HepG2 (cell line): ENCODE measurements around the gene CHDH. TPM values are rescaled to one million over a fixed set of nuclear protein-coding genes. Genes with fewer than 3 reads are reported as not detected.

ENCODE experiments used
- ARNT2 ChIP-seq: sonication (generic); formaldehyde crosslinking; IDR thresholded peaks from 2 replicates; pipeline ENCODE4 v1.8.0; 2022; ENCODE audit warnings: mild to moderate bottlenecking, low read depth, missing genetic modification reagents, moderate library complexity
- CEBPB ChIP-seq: IDR thresholded peaks from 2 replicates; pipeline ENCODE4 v1.6.1; 2011; ENCODE audit warnings: low read depth, low read length, improper control_type of control experiment, borderline replicate concordance
- EED ChIP-seq: sonication (generic); formaldehyde crosslinking; IDR thresholded peaks from 2 replicates; pipeline ENCODE4 v1.5.0; 2020; ENCODE audit warnings: mild to moderate bottlenecking, missing genetic modification reagents
- ERF ChIP-seq: IDR thresholded peaks from 2 replicates; pipeline ENCODE4 v1.6.1; 2018; ENCODE audit warnings: missing biosample characterization, missing genetic modification reagents
- JUND ChIP-seq: sonication (generic); formaldehyde crosslinking; IDR thresholded peaks from 2 replicates; pipeline ENCODE4 v1.8.0; 2022; ENCODE audit warnings: mild to moderate bottlenecking, missing genetic modification reagents
- KLF12 ChIP-seq: sonication (generic); formaldehyde crosslinking; IDR thresholded peaks from 2 replicates; pipeline ENCODE4 v1.4.0; 2020; ENCODE audit warnings: missing genetic modification reagents, borderline replicate concordance
- MAFG ChIP-seq: sonication (generic); formaldehyde crosslinking; IDR thresholded peaks from 2 replicates; pipeline ENCODE4 v1.5.1; 2020; ENCODE audit warnings: mild to moderate bottlenecking, missing genetic modification reagents
- NFYC ChIP-seq: IDR thresholded peaks from 2 replicates; pipeline ENCODE4 v1.6.1; 2016; ENCODE audit warnings: missing genetic modification reagents, missing compliant biosample characterization
- RXRB ChIP-seq: IDR thresholded peaks from 2 replicates; pipeline ENCODE4 v1.6.1; 2016; ENCODE audit warnings: borderline replicate concordance, missing genetic modification reagents, missing compliant biosample characterization
- SETDB1 ChIP-seq: sonication (generic); formaldehyde crosslinking; IDR thresholded peaks from 2 replicates; pipeline ENCODE4 v1.5.1; 2020; ENCODE audit warnings: missing genetic modification reagents, mild to moderate bottlenecking, borderline replicate concordance
- STAT5B ChIP-seq: sonication (generic); formaldehyde crosslinking; IDR thresholded peaks from 2 replicates; pipeline ENCODE4 v1.4.0; 2020; ENCODE audit warnings: missing genetic modification reagents
- TEAD3 ChIP-seq: optimal IDR thresholded peaks from 2 replicates; pipeline ENCODE3; 2016; ENCODE audit warnings: borderline replicate concordance
- ZBTB8A ChIP-seq: sonication (generic); formaldehyde crosslinking; IDR thresholded peaks from 2 replicates; pipeline ENCODE4 v1.4.0; 2020; ENCODE audit warnings: mild to moderate bottlenecking, low read depth, missing genetic modification reagents, borderline replicate concordance
- ZNF136 ChIP-seq: sonication (generic); formaldehyde crosslinking; IDR thresholded peaks from 2 replicates; pipeline ENCODE4 v1.8.1; 2022; ENCODE audit warnings: low read depth, mild to moderate bottlenecking, moderate library complexity, missing genetic modification reagents
- ZNF207 ChIP-seq: fragments of 450-650 bp; IDR thresholded peaks from 2 replicates; pipeline ENCODE4 v1.6.1; 2016; ENCODE audit warnings: antibody characterized with exemption, borderline replicate concordance
- ZNF281 ChIP-seq: sonication (generic); formaldehyde crosslinking; IDR thresholded peaks from 2 replicates; pipeline ENCODE4 v1.4.0; 2020; ENCODE audit warnings: missing genetic modification reagents, borderline replicate concordance
- ZNF317 ChIP-seq: sonication (generic); formaldehyde crosslinking; IDR thresholded peaks from 2 replicates; pipeline ENCODE4 v1.5.0; 2020; ENCODE audit warnings: mild to moderate bottlenecking, missing genetic modification reagents
- ZNF367 ChIP-seq: sonication (generic); formaldehyde crosslinking; IDR thresholded peaks from 2 replicates; pipeline ENCODE4 v1.4.0; 2020; ENCODE audit warnings: missing genetic modification reagents, borderline replicate concordance
- ZNF432 ChIP-seq: sonication (generic); formaldehyde crosslinking; IDR thresholded peaks from 2 replicates; pipeline ENCODE4 v1.5.0; 2020; ENCODE audit warnings: missing genetic modification reagents, mild to moderate bottlenecking, borderline replicate concordance
- ZNF496 ChIP-seq: sonication (generic); formaldehyde crosslinking; IDR thresholded peaks from 2 replicates; pipeline ENCODE4 v1.8.1; 2023; ENCODE audit warnings: mild to moderate bottlenecking, moderate library complexity, missing genetic modification reagents; ENCODE audit not compliant: insufficient replicate concordance
- ZNF678 ChIP-seq: sonication (generic); formaldehyde crosslinking; IDR thresholded peaks from 2 replicates; pipeline ENCODE4 v1.4.0; 2020; ENCODE audit warnings: mild to moderate bottlenecking, missing genetic modification reagents
- ZNF768 ChIP-seq: sonication (generic); formaldehyde crosslinking; IDR thresholded peaks from 2 replicates; pipeline ENCODE4 v1.4.0; 2020; ENCODE audit warnings: missing genetic modification reagents
- ZNF83 ChIP-seq: sonication (generic); formaldehyde crosslinking; IDR thresholded peaks from 2 replicates; pipeline ENCODE4 v1.4.0; 2020; ENCODE audit warnings: missing genetic modification reagents, mild to moderate bottlenecking, borderline replicate concordance
- ZNF841 ChIP-seq: sonication (generic); formaldehyde crosslinking; IDR thresholded peaks from 2 replicates; pipeline ENCODE4 v1.8.1; 2023; ENCODE audit warnings: missing genetic modification reagents, borderline replicate concordance
- ZSCAN25 ChIP-seq: sonication (generic); formaldehyde crosslinking; IDR thresholded peaks from 2 replicates; pipeline ENCODE4 v1.8.0; 2022; ENCODE audit warnings: mild to moderate bottlenecking, missing genetic modification reagents
- polyA plus RNA-seq, 8 experiments: library from polyadenylated mRNA; depleted of rRNA in 3 of 8; stranded (reverse) in 7 of 8; unstranded in 1 of 8; fragments of >200 nt; fragmentation: Illumina TruSeq in 4 of 8; extraction: Trizol in 4 of 8; gene quantifications; 2 replicates each; pipeline versions ENCODE4 v1.2.1 to v1.2.3, GENCODE V29; 2011 to 2016; ENCODE audit warnings: low read depth in 4 of 8, missing spikeins in 1 of 8, mixed read lengths in 1 of 8; ENCODE audit not compliant: insufficient read depth in 1 of 8
- total RNA-seq, 5 experiments: library from RNA; depleted of rRNA; stranded (reverse); fragments of >200 nt; fragmentation: Illumina TruSeq; extraction: Trizol; gene quantifications; 2 replicates each; pipeline ENCODE4 v1.2.3, GENCODE V29; 2016; ENCODE audit warnings: low read depth in 1 of 5
- TF ChIP-seq, protein P1 (sequence below): sonication (generic); formaldehyde crosslinking; IDR thresholded peaks from 2 replicates; pipeline ENCODE4 v1.5.0; 2020; ENCODE audit warnings: mild to moderate bottlenecking, low read depth, missing genetic modification reagents, borderline replicate concordance
- TF ChIP-seq, protein P2 (sequence below): sonication (generic); formaldehyde crosslinking; IDR thresholded peaks from 2 replicates; pipeline ENCODE4 v1.4.0; 2020; ENCODE audit warnings: mild to moderate bottlenecking, missing genetic modification reagents

CHDH gene
- total and polyA plus RNA-seq, 2 of the 13 experiments (the other 11 are each of a cell fraction or from before 2014, with no cell fraction given), result 28.1 to 48.9 TPM

DNA sequence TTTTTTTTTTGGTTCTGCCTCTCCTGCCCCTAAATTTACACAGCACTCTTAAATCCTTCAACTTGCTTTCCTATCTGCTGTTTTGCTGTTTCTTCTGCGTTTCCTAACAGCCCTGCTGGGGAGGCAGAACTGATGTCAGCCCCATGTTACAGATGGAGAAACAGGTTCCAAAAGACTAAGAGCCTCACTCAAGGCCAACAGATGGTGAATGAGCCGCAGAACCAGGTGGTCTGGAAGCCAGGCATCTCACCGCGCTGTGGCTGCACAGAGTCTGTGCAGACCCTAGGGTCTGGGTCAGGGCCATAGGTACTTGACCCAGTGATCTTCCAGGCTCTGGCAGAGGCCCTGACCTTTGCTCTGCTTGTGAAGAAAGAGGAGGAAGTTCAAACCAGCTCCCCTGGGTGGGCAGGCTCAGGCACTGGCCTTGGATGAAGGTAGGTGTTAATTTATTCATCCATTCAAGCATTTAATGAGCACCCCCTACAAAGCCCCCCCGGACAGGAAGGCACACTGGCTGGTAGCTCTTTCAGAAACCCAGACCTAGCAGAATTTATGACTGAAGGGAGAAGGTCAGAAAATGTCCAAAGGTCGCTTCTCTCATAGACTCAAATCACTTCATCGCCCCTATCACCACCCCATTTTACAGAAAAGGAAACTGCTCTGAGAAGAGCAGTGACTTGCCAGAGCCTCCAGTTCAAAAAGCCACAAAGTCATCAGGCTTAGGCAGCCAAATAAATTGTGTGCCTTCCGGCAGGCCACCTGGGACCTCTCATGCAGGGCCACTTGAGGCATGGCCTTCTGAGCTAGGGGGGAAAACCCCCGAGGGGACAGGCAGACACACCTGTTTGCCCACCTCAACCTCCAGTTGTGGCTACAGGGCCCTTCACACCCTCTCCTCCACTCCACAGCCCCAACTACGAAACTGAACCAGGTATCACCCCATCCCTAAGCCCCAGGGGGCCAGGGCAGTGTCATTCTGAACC lies 2.7 kb downstream of the CHDH start (continued):
- no peak for TF ChIP-seq JUND (CRISPR knock-in tag)
- 0 out of 2 replicates have a peak, but pooled peaks have one; percentile 16 for TF ChIP-seq EED (CRISPR knock-in tag)
- TF ChIP-seq, protein P1, sequence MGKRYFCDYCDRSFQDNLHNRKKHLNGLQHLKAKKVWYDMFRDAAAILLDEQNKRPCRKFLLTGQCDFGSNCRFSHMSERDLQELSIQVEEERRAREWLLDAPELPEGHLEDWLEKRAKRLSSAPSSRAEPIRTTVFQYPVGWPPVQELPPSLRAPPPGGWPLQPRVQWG (CRISPR knock-in tag), result no peak
- TF ChIP-seq ZNF207, result no peak
- TF ChIP-seq ZNF136 (CRISPR knock-in tag), result no peak
- no peak for TF ChIP-seq SETDB1
- TF ChIP-seq MAFG, result no peak
- TF ChIP-seq ARNT2, result no peak
- no peak for TF ChIP-seq ZBTB8A
- TF ChIP-seq ERF (CRISPR knock-in tag), result no peak
- no peak for TF ChIP-seq CEBPB
- TF ChIP-seq KLF12 (CRISPR knock-in tag), result peak; percentile 36; the same call in 1 of the 2 replicates
- no peak; the same call in 1 of the 2 replicates for TF ChIP-seq ZNF317 (CRISPR knock-in tag)
- no peak for TF ChIP-seq STAT5B (CRISPR knock-in tag)
- TF ChIP-seq ZNF367, result 0 out of 2 replicates have a peak, but pooled peaks have one; percentile 15
- TF ChIP-seq ZNF83 (CRISPR knock-in tag), result no peak
- peak; percentile 51; the same call in 1 of the 2 replicates for TF ChIP-seq ZNF768
- TF ChIP-seq ZSCAN25, result no peak
- no peak for TF ChIP-seq ZNF841 (CRISPR knock-in tag)
- no peak for TF ChIP-seq TEAD3
- no peak for TF ChIP-seq ZNF496 (CRISPR knock-in tag)
- TF ChIP-seq ZNF281, result no peak; the same call in 1 of the 2 replicates
- TF ChIP-seq ZNF432 (CRISPR knock-in tag), result no peak
- TF ChIP-seq, protein P2, sequence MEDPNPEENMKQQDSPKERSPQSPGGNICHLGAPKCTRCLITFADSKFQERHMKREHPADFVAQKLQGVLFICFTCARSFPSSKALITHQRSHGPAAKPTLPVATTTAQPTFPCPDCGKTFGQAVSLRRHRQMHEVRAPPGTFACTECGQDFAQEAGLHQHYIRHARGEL (CRISPR knock-in tag), result no peak
- no peak for TF ChIP-seq ZNF678
- peak; percentile 90 for TF ChIP-seq RXRB
- no peak for TF ChIP-seq NFYC (CRISPR knock-in tag)
